Measurements from ENCODE around the gene CUL7.
"Not testable (repeated sequence)": the region's sequence is repeated elsewhere in the genome, so short reads cannot be mapped to it uniquely, and the experiment has no call there.

The CUL7 gene

DNA sequence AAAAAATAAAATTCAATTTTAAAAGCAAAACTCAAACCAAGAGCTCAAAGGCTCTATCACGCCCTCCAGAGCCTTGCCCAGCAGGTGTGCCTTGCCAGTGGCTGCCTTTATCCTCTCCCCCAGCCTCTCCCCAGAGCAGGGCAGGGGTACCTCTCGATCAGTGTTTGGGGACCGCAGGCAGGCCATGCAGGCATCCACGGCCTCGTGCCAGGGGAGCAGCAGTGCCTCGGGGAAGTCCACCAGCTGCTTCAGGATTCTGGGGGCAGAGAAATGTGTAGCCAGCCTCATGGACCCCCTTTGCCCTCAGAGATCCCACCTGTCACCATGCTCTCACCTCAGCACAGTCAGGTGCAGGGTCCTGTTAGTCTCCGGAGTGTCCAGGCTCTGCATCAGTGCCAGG, 5.7 kb downstream of the CUL7 start:
- DNase-seq (ENCODE audit: low read depth in 2 of 3, low spot score in 1 of 3), result no peak

DNA sequence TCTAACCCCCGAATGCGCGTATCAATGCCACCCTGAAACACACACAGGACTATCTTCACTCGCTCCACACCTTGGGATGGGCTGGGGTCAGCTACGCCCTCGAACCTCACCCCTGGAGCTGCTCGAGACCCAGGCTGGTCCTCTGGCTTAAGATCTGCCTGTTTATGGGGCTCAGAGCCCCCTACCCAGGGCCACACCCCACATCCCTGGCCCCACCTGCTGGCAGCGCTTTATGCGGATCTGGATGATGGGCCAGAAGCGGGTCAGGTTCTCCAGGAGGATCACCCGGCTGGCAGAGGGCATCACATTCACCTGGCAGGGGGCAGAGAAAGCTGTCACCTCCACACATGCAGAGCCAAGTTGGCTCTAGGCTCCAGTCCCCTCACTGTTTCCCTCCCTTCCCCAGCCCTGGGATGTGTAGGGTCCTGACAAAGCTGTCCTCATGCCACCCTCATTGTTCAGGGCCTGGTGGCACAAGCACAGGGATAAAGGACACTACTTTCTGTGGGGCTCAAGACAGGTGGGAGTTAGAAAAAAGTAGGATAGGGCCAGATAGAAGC, 8.2 kb downstream of the CUL7 start:
- no peak for DNase-seq (ENCODE audit: low read depth in 2 of 3, low spot score in 1 of 3)

DNA sequence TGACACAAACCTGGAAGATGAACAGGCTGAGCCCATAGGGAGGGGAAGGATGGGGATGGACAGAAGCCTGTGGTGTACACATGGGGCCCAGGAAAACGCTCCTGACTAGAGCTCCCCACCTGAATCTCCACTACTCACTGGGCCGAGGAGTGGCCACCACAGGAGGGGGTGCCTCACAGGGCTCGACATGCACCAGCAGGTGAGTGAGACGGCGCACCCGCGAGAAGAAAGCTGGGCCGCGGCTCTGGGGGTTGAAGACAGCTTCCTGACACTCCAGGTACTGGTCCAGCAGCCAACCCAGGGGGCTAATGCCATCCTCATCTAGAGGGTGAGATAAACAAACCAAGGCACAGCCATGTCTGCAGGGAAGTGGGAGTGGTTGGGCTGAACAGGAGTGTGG, 10.3 kb downstream of the CUL7 start:
- no peak for DNase-seq (ENCODE audit: low read depth in 2 of 3, low spot score in 1 of 3)

DNA sequence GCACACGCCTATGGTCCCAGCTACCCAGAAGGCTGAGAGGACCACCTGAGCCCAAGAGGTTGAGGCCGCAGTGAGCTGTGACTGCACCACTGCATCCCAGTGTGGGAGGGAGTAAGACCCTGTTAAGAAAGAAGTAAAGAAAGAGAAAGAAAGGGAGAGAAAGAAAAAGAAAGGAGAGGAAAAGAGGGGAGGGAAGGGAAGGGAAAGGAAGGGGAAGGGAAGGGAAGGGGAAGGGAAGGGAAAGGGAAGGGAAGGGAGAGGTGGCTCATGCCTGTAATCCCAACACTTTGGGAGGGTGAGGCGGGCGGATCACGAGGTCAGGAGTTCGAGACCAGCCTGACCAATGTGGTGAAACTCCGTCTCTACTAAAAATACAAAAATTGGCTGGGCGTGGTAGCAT, 12.2 kb downstream of the CUL7 start:
- not testable (repeated sequence) for DNase-seq (ENCODE audit: low read depth in 2 of 3, low spot score in 1 of 3)

DNA sequence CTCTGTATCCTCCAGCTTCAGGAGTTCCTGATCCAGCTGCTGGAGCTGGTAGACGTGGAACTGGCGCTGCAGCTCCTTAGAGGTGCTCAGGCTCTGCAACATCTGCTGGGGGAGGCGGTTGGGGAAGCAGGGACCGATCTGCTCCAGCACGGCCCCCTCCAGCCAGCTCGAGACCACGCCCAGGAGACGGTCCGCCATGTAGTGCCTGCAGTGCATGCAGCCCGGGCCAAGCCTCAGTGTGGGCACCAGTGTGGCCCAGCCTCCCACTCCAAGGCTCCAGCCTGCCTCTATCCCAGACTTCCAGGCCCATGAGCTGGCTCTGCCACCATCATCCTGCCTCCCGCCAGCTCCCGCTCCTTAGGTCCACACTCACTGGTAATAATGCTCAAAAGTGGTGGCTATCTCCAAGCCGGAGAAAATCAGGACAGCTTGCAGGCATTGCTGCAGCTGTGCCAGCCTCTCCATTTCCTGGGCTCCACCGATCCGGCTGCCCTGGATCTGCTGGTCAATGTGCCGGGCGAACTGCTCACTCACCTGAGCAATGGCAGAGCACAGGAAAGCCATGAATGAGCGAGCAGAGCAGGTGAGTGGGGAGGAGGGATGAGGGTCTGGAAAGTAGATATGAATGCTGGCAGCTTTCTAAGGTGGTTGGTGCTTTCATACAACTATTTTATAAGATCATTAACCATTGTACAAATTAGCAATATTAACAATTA, 13.0 kb downstream of the CUL7 start:
- no peak for DNase-seq (ENCODE audit: low read depth in 2 of 3, low spot score in 1 of 3)

DNA sequence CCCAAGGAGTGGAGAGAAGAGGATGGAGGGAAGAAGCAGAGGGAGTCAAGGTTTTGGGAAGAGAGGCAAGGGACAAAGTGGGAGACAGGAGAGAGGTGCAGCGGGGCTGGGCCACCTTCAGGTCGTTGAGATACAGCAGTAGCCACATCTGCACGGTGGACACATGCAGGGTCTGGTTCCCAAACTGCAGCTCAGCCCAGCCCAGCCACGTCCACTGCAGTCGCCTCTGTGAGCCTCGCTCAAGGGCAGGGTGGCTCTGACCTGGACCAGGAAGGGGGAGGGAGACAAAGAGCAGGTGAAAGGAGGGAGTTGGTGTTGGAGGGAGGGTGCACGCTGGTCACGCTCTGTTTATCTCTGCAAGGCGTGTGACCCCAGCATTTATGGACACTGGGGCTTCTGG, 14.9 kb downstream of the CUL7 start:
- DNase-seq (ENCODE audit: low read depth in 2 of 3, low spot score in 1 of 3), result no peak

DNA sequence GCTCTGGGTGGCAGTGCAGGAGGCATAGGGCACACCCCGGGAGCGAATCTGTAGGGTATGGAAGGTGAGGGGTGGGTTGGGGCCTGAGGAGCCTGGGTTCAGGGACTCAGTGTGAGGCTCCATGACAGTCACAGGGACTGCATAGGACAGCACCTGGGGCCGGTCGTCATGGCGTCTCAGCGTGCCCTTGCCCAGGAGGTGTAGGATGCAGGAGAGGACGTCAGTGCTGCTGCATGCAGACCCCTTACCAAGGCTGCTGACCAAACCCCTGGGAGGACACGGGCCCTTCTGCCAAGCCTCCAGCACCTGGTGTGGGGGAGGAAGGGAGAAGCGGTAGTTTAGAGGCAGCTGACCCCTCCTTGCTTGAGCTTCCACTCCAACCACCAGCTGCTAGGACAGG, 15.9 kb downstream of the CUL7 start:
- no peak for DNase-seq (ENCODE audit: low read depth in 2 of 3, low spot score in 1 of 3)

DNA sequence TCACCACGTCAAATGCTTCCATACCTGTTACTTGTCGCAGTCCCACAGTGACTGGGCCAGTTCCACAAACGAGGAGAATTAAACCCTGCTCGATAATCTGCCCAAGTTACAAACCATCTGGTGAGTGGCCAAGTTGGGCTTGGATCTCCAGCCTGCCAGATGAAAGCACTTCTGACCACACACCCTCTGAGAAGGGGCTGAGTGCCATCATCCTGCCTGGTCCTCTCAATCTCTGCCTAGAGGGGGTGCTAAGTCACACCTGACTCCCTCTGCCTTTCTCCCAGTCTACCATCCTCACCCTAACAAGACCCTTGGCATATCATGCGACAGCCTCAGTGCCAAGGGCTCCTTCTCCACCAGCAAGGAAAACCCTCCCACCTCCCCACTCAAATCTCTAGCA, 16.5 kb downstream of the CUL7 start:
- no peak for DNase-seq (ENCODE audit: low read depth in 2 of 3, low spot score in 1 of 3)

DNA sequence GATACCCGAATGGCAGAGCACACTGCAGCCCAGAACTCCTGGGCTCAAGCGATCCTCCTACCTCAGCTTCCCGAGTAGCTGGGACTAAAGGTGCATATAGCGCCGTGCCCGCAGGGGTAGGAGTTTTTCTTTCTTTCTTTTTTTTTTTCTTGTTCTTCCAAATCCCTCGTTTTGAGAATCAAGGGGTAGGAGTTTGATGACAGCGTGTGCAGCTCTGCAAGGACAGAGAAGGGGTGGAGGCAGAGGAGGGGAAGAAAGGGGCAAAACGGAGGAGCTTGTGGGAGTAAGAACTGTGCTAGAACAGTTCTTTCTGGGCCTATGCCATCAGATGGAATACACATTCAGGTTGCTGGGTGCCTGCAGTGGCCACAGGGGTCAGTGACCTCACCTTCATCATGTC, 16.9 kb downstream of the CUL7 start:
- no peak for DNase-seq (ENCODE audit: low read depth in 2 of 3, low spot score in 1 of 3)

DNA sequence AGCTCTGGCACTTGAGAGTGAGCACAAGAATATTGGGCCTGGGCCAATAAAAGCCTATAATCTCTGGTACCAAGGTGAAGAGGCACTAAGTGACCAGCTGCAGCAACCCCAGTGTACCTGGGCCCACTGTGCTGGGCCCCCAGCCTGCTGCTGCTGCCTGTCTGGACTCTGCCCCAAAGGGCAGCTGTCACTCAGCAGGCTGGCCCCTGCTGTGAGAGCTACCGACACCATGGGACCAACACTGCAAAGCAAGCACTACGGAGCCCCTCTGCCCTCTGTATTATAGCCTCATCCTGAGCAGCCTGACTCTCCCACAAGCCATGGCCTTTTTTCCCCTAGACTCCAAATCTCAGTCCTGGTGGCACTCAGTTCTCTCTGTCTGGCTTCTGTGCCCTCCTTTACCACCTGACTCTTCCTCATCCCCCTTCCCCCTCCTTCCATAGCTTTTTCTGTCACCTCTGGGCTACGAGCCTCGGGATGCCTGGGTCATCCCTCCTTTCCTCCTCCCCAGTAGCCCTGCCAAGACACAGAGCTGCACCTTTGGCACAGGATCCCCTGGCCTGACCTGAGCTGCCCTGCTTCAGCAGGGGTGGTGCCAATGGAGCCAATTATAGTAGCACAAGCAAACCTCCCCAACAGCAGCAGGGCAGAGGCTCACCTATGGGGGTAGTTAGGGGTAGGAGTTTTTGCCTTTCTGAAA, 18.0 kb downstream of the CUL7 start:
- DNase-seq (ENCODE audit: low read depth in 2 of 3, low spot score in 1 of 3), result no peak

DNA sequence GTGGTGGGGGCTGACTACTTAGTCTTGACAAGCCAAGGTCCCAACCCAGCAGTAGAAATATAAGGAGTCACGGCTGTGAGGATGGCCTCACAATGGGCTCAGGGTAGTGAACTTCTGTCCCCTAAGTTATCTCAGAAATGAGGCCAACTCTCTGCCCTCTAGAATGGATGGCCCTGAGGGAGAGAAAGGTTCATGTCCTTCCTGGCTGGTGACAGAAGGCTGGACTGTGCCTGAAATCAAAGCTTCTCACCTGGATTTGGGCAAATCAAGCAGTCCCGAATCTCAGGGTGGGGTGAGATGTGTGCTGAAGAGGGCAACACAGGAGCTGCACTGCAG, 19.5 kb downstream of the CUL7 start:
- no peak for DNase-seq (ENCODE audit: low read depth in 2 of 3, low spot score in 1 of 3)

DNA sequence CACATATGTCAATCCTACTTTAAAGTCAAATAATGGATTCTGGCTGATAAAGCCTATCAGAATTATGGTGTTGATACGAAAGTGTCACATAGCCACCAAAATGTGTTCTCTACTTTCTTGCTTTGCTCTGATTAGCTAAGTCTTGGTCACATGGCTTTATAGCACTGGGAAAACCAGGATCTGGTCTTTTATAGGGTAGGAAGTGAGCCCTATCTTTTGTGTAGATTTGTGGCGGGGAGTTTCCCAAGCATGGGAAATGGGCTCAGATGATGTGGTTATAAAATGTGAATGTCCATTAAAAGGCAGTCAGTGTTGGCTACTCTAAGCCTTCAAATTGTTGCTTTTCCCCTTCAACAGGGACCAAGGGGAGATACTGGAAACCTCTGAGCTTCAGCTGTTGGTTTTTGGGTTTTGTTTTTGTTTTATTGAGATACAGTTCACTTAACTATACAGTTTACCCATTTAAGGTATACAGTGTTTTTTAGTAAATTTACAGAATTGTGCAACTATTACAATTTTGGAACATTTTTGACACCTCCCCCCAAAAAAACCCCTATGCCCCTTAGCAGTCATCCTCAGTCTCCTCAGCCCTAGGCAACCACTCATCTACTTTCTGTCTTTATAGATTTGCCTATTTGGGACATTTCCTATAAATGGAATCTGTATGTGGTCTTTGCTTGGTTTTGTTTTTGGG, 20.0 kb downstream of the CUL7 start:
- no peak for DNase-seq (ENCODE audit: low read depth in 2 of 3, low spot score in 1 of 3)

DNA sequence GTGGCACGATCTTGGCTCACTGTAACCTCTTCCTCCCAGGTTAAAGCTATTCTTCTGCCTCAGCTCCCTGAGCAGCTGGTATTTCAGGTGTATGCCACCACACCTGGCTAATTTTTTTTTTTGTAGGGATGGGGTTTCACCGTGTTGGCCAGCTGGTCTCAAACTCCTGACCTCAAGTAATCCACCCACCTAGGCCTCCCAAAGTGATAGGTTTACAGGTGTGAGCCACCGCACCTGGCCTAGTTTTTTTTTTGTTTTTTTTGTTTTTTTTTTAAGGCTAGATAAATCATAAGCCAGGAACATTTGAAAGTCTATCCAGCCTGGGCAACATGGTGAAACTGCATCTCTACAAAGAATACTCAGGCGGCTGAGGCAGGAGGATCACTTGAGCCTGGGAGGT, 21.3 kb downstream of the CUL7 start:
- no peak for DNase-seq (ENCODE audit: low read depth in 2 of 3, low spot score in 1 of 3)

DNA sequence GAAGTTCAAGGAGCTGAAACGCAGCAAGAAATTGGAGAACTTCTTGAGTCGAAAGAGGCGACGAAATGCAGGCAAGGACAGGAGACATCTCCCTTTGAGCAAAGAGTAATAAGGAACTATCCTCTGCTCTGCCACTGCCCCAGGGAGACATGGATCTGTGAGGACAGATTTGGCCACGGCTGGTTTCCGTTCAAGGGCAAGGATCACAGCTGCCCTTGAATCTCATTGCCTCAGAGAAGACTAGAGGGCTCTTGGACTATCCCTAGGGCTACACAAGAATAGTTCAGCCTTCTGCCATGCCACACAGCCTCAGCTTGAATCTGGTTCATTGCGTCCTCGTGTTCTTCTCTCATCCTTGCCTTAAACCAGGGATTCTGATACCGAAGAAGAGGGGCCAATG, 24.5 kb downstream of the CUL7 start:
- DNase-seq (ENCODE audit: low read depth in 2 of 3, low spot score in 1 of 3), result no peak

DNA sequence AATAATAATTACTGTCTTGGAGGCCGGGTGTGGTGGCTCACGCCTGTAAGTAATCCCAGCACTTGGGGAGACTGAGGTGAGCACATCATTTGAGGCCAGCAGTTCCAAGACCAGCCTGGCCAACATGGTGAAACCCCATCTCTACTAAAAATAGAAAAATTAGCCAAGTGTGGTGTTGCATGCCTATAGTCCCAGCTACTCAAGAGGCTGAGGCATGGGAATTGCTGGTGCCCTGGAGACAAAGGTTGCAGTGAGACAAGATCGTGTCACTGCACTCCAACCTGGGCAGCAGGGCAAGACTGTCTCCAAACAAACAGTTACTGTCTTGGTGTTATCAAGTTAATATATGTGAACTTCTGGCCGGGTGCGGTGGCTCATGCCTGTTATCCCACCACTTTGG, 27.3 kb downstream of the CUL7 start:
- DNase-seq (ENCODE audit: low read depth in 2 of 3, low spot score in 1 of 3), result no peak

DNA sequence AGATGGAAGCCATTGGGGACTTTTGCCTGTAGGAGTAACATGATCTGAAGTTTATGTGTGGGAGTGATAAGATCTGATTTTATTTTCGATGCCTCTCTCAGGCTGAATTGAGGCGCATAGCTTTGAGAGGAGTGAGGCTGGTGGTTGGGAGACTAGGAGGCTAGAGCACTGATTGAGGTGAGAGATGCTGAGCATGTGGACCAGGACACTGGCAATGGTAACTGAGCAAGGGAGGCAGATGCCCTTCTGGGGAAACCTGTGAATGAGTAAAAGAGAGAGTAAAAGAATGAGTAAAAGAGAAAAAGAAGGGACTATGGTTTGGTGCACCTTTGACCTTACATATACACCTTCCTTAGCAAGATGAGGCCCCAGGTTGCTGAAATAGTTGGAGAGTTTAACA, 29.2 kb downstream of the CUL7 start:
- no peak for DNase-seq (ENCODE audit: low read depth in 2 of 3, low spot score in 1 of 3)

DNA sequence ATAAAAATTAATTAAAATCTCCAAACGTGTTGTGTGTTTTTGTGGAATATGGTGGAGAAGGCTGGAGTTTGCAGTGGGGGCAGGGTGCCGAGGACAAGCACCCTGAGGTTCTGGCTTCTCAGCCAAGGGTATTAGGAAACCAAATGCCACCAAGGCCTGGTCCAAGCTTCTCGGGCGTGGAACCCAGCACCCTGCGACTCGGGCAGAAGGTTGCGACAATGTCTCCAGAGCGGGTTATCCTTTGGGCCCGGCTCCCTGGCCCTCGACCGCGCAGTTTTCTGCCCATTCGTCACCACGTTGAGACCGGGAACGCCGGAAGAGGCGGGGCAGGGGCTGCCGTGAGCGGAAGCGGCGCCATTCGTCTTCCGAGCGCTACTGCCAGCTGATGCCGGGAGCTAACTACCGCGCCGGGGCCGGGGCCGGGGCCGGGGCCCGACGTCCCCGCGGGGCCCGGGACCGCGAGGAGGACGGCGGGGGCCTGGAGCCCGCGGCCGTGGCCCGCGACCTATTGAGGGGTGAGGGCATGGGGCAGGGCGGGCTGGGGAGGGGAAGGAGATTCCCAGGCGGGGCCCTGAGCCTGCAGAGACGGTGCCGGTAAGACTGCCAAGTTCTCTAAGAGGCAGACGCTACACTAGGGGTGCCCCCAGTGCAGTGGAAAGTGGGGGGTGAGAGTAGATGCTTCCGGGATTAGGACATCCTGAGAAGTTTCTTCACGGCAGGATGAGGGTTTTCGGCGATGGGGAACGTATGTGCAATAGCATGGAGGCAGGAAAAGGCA, 32.2 kb downstream of the CUL7 start, which contains the start of gene RRP36:
Gene RRP36 (plus strand): TSS at position 354 of the 778 bp plus-strand sequence. CDS start 32 bp downstream, at position 386.
- peak; percentile 41 to 75 (median 48) for DNase-seq (ENCODE audit: low read depth in 2 of 3, low spot score in 1 of 3)

DNA sequence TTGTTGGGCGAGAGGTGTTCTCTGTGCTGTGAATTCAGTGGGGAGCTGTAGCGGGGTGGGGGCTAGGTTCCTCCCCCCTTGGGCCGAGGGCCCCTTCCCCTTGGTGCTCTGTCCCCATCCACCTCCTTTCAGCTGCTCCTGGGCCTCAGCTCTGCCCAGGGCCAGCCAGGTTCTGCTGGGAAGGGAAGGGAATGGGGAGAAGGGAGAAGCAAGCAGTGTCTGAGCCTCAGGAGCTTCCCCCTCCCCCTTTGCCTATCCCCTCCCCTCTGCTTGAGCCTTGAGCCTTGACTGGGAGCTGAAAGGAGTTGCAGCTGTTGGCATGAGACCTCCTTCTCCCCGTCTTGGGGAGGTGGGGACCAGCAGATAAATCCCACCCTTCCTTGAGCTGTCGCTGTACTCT, 32.8 kb downstream of the CUL7 start:
- DNase-seq (ENCODE audit: low read depth in 2 of 3, low spot score in 1 of 3), result no peak

DNA sequence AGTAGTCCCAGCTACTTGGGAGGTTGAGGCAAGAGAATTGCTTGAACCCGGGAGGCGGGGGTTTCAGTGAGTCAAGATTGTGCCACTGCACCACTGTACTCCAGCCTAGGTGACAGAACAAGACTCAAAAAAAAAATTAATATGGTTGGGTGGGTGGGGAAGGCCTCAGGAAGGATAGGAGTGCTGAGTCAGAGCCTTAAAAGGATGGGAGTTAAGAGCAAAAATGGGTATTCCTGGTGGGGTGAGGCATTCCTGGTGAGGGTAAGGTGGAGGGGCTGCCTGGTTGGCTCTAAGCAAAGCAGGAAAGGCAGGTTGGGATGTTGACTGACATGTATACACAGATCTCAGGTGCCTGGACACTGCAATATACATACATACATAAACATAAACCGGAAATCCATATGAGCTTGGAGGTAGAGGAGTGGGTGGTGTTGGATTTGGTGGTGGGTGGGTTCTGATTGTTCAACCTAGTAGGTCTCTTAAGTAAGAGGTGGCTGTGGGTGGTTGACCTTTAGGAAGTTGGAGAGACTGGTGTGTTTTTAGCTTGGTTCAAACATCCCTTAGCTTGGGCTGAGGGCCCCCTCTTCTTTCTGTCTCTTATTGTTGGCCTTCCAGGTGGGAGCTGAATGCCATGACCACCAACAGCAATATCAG, 33.5 kb downstream of the CUL7 start:
- no peak for DNase-seq (ENCODE audit: low read depth in 2 of 3, low spot score in 1 of 3)

DNA sequence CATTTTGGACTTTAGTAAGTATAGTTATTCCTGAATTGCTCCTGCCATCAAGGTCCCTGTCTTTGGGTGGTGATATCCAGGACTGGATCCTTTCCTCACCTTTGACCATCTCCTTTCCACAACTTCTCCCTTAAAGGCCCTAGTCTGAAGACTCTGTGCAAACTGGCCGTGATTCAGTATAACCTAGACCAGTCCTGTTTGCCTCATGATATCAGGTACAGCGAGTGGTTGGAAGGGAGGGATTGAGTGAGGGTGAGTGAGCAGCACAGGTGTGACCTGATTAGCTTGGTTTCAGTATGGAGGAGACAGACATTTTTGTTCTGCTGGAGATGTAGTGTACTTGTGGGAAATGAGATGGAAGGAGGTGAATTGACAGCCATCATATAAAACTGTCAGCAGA, 34.5 kb downstream of the CUL7 start:
- no peak for DNase-seq (ENCODE audit: low read depth in 2 of 3, low spot score in 1 of 3)

DNA sequence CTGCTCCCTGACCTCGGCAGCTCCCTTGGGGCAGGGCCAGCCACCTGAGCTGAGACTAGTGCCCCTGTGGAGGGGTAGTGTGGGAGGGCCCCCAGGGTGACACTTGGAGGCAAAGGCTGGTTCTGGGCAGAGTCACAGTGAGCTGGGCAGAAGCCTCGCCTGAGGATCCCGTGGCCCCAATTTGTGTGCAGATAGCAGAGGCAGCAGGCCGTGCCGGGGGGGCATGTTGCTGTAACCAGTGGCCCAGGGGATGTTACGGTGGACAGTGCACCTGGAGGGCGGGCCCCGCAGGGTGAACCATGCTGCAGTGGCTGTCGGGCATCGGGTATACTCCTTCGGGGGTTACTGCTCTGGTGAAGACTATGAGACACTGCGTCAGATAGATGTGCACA, 36.7 kb downstream of the CUL7 start:
- DNase-seq (ENCODE audit: low read depth in 2 of 3, low spot score in 1 of 3), result no peak

Data from stimulated activated CD4-positive, alpha-beta T cell treated with anti-CD3 and anti-CD28 coated beads, Interleukin-12 subunit alpha, Interleukin-12 subunit beta, amount 100 ng/mL, for 48 hours (primary cell).